Coronary artery (tissue), 2 donors: Measurements from ENCODE around the gene MAX.

Experiments
- DNase-seq: peaks from one replicate; pipeline ENCODE4 v3.0.0-alpha.2; 2017; ENCODE audit warnings: low spot score
- H3K27ac ChIP-seq, 2 donors: fragments of 200-600 bp; sonication (generic); one replicate each; pipeline ENCODE4 v1.5.1; 2016 to 2019
- H3K4me3 ChIP-seq: fragments of 200-600 bp; sonication (generic); 2 replicates; pipeline ENCODE4 v1.5.1; 2016; ENCODE audit warnings: mild to moderate bottlenecking, moderate library complexity
- TF ChIP-seq, protein P1 (sequence below): fragments of 200-600 bp; sonication (generic); IDR thresholded peaks from one replicate; pipeline ENCODE4 v1.5.1; 2019; ENCODE audit warnings: antibody characterized with exemption

The MAX gene

DNA sequence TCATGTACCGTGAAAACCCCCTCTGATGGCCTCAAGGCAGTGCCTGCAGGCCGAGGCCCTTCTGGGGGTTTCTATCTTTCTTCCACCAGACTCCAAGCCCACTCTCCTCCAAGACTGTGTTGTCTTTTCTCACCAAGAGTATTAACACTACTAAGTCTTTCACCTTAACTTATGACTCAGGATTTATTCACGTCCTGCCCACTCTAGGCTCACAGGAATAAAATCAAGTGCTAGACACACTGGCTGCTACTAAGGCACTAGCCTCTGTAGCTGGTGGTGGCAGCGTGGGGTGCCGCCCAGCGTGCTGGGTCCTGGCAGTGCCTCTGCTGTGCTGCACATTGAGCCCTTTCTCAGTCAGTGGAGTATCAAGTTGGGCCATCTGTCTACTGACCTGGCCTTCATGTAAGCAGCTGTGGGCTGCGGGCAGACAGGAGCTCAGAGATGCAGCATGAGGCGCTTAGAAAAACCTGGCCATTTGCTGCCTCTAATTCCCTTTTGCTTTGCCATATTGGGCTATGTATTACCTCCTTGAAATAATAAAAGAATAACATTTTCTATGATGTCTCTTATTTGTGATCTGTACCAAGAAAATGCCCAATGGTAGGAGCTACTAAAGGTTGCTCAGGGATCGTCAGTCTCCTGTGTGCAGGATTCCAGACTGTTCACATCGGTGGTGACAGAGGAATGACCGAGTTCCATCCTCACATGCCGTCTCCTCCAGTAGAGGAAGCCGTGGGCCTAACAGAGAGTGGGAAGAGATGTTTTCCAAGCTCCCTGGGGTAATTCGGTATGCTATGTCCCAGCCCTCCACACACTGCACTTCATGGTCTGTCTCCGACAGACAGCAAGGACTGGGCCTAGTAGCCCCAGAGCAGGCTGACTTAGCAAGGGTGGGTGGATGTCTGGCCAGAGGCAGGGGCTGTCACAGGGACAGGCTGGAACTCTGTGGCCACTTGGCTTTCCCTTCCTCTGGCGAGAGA lies 39.9 kb downstream of the MAX start:
- TF ChIP-seq, protein P1, sequence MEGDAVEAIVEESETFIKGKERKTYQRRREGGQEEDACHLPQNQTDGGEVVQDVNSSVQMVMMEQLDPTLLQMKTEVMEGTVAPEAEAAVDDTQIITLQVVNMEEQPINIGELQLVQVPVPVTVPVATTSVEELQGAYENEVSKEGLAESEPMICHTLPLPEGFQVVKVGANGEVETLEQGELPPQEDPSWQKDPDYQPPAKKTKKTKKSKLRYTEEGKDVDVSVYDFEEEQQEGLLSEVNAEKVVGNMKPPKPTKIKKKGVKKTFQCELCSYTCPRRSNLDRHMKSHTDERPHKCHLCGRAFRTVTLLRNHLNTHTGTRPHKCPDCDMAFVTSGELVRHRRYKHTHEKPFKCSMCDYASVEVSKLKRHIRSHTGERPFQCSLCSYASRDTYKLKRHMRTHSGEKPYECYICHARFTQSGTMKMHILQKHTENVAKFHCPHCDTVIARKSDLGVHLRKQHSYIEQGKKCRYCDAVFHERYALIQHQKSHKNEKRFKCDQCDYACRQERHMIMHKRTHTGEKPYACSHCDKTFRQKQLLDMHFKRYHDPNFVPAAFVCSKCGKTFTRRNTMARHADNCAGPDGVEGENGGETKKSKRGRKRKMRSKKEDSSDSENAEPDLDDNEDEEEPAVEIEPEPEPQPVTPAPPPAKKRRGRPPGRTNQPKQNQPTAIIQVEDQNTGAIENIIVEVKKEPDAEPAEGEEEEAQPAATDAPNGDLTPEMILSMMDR: no peak
- no peak overlapping the region for H3K4me3 ChIP-seq
- no peak overlapping the region for H3K27ac ChIP-seq
- no peak for DNase-seq

- no peak for DNase-seq
- Histone ChIP-seq H3K27ac (no peak overlapping the region), H3K4me3 (no peak overlapping the region)
- TF ChIP-seq, protein P1: no peak
These were observed 44.6 kb downstream of the MAX start for GRCh38 chr14:65057695-65058094.

DNA sequence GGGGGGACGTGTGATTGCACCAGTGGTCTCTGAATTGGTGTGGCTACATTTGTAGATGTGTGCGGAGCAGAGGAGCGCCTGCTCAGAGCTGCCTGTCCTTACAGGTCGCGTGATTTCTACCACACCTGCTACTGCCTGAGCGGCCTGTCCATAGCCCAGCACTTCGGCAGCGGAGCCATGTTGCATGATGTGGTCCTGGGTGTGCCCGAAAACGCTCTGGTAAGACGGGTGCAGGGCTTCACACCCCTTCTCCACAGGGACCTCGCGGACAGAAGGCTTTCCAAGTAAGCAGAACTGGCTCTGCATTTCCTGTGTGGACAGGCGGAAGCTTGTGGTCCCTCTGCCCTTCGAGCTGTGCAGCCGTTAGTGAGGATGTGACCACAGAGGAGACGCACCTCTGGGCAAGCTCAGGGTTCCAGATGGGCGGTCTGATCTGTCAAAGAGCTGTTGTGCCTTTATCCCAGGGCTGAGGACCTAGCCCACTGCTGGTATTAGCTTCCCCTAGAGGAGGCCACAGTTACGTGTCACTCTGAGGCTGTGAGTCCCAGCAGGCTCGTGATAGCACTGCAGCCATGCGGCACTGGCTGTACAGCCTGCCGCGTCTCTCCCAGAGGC lies 47.7 kb downstream of the MAX start:
- Histone ChIP-seq H3K4me3 (no peak overlapping the region), H3K27ac (no peak overlapping the region)
- TF ChIP-seq, protein P1: no peak
- DNase-seq: no peak

GRCh38 chr14:65053466-65053865 lies 48.9 kb downstream of the MAX start:
- H3K4me3 ChIP-seq: no peak overlapping the region
- TF ChIP-seq, protein P1: no peak
- no peak overlapping the region for H3K27ac ChIP-seq
- DNase-seq: no peak

GRCh38 chr14:65052832-65053231 lies 49.5 kb downstream of the MAX start:
- Histone ChIP-seq H3K4me3 (no peak overlapping the region), H3K27ac (no peak overlapping the region)
- no peak for DNase-seq
- TF ChIP-seq, protein P1: no peak

DNA sequence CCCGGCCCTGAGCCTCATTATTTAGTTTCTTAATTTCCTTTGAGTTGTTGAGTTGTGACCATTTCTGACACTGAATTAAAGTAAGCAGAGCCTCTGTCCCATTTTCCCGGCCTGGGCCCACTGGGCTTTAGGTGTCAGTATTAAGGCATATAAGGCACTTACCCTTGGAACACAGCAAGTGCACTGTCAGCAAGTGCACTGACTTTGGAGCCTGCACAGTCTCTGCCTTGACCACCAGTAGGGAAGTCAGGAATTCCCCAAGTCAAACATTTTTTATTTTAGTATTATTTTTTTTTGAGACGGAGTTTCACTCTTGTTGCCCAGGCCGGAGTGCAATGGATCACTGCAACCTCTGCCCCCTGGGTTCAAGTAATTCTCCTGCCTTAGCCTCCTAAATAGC lies 56.6 kb downstream of the MAX start:
- Histone ChIP-seq H3K27ac (no peak overlapping the region), H3K4me3 (no peak overlapping the region)
- no peak for DNase-seq
- TF ChIP-seq, protein P1: no peak
